SW 1271 (cell line): ENCODE data around the gene SENP3.
A peak's percentile ranks its signal among the peaks of the same experiment; 100 is the strongest.

Source experiments
- DNase-seq, 2 experiments: peaks; one replicate each; lab custom pipeline; 2025; lab: John Stamatoyannopoulos, UW

The SENP3 gene

GRCh38 chr17:7577327-7578199, 15.8 kb downstream of the SENP3 start:
- no peak for DNase-seq

GRCh38 chr17:7579001-7579833, 17.5 kb downstream of the SENP3 start, which contains the start of gene CD68:
Gene CD68 (plus strand): TSS chr17:7579638. CDS start chr17:7579678, 40 bp downstream.
- DNase-seq = peak; percentile 88 to 94

- DNase-seq = no peak
These were observed 18.3 kb downstream of the SENP3 start for GRCh38 chr17:7579834-7580603.

DNA sequence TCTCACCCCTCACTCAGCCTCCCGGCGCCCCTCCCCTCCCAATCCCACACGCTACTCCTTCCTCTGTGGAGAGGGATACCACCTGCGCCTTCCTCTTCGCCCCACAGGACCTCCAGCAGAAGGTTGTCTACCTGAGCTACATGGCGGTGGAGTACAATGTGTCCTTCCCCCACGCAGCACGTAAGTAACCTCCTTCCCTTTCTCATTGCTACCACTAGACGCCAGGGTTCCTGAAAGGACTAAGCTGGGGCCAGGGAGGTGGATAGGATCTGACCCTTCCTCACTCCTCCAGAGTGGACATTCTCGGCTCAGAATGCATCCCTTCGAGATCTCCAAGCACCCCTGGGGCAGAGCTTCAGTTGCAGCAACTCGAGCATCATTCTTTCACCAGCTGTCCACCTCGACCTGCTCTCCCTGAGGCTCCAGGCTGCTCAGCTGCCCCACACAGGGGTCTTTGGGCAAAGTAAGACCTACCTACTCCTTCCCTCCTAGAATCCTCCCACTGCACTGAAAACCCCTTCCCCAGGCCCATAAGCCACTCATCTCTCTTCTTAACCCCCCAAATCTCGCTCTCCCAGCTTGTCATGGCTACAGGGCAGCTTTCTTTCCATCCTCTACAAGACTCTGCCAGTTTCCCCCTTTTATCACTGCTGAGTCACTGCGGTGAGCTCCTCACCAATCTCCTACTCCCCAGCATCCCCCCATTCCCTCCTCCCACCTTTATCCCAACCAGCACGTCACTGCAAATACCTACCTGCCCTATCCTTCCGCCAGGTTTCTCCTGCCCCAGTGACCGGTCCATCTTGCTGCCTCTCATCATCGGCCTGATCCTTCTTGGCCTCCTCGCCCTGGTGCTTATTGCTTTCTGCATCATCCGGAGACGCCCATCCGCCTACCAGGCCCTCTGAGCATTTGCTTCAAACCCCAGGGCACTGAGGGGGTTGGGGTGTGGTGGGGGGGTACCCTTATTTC, 19.2 kb downstream of the SENP3 start:
- DNase-seq = no peak

- no peak for DNase-seq
These were observed 20.9 kb downstream of the SENP3 start for GRCh38 chr17:7582396-7583252.

DNA sequence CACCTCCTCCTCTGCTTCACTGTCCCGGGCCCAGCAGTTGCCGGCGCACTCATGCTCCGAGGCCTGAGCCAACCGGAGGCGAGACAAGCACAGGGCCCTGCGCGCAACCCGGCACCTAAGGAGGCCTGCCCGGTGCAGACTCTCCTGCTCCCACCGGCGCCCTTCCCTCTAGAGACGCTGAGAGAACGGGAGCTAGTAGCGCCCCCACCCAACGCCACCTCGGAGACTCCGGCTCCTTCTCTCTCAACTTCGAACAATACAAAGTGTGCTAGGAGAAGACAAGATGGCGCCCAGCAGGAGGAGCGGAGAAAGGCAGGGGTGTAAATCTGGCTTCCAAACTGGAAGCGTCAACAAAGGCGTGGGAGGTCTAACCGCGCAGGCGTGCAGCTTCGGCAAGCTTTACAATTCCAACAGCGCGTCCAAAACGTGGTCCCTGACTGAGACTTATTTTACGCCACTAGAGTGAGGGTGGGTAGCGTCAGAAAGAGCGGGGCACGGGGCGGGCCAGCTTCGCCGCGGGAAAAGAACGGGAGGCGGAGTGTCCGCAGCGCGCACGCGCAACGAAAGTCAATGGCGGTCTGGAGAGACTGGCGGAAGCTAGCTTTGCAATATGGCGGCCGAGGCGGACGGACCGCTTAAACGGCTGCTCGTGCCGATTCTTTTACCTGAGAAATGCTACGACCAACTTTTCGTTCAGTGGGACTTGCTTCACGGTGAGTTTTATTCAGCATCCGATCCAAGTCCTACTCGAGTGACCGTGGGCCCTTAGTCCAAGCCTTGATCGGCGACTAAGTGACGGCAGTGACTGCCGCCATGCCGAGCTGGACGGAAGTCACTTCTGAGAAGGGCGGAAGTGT, 21.8 kb downstream of the SENP3 start, which contains the start of gene MPDU1:
Gene MPDU1 (plus strand): TSS at position 600 of the 857 bp plus-strand sequence. CDS start 11 bp downstream, at position 611.
- DNase-seq = peak; percentile 61 to 92

DNA sequence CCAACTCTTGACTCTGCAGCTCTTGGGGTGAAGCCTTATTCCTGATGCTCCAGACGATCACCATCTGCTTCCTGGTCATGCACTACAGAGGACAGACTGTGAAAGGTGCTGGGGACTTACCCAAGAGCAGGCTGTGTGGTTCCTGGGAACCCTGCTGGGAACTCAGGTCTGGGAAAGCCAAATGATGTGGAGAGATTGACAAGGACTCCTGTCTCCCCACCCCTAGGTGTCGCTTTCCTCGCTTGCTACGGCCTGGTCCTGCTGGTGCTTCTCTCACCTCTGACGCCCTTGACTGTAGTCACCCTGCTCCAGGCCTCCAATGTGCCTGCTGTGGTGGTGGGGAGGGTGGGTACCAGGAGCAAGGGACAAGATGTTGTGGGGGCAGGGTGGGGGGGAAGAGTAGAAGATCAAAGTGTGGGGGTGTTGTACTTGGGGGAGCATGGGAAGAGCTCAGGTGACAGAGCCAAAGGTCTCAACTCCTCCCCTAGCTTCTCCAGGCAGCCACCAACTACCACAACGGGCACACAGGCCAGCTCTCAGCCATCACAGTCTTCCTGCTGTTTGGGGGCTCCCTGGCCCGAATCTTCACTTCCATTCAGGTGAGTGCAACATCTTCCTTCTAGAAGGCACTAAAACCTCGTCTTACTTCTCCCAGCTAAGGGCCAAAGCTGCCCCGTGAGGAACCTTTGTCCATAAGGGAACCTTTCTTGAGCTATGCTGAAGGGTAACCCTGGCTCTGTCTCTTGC, 25.1 kb downstream of the SENP3 start:
- peak in 1 of 2 experiments; percentile 58 for DNase-seq

GRCh38 chr17:7587420-7588151, 25.9 kb downstream of the SENP3 start:
- no peak for DNase-seq

- no peak for DNase-seq
These were observed 27.0 kb downstream of the SENP3 start for GRCh38 chr17:7588553-7589203.

GRCh38 chr17:7589204-7589868, 27.6 kb downstream of the SENP3 start:
- no peak for DNase-seq

GRCh38 chr17:7589891-7590691, 28.4 kb downstream of the SENP3 start, which contains the start of gene SOX15:
Gene SOX15 (minus strand): TSS chr17:7590094. CDS start chr17:7589676, 418 bp downstream.
- peak in 1 of 2 experiments; percentile 30 for DNase-seq

DNA sequence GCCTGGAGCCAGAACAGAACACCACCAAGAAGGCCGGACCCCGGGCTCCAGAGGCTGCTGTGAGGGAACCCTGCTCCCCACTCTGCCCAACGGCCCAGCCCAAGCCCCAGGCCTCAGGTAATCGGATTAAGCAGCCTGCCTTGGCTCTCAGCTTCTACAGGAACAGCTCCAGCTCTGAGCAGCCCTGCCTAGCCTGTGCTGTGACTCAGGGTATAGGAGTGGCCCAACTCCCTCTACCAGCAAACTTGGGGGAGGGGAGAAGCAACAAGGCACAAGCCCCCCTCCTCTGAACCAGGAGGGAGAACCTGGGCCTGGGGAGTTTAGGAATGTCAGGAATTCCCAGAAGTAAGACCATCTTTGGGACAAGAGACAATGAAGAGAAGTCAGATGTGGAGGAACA, 29.0 kb downstream of the SENP3 start:
- no peak for DNase-seq

GRCh38 chr17:7591596-7591995, 29.9 kb downstream of the SENP3 start:
- DNase-seq = no peak

DNA sequence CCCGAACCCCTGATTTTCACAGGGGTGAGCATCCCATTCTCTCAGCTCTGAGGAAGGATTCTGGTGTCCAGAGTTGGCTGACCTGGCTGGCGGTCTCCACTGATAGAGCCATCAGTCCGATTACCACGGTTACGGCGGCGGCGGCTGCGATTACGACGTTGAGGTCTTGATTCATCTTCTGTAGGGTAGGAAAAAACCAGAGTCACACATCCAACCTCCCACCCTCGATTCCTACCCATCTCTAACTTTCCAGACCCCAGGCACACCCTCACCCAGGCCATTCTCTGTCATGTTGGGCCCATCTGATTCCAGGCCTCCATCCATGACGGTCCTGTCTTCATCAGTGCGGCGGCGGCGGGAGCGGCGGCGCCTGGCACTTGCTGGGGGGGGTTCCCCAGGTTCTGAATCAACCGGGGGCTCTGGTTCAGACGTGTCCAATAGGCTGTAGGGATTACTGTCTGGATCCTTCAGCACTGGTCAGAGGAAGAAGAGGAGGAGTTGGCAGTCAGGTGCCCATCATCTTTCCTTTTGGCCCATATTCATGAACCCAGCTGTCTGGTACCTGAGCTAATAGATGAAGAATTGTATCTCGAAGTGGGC, 30.8 kb downstream of the SENP3 start:
- DNase-seq = no peak

DNA sequence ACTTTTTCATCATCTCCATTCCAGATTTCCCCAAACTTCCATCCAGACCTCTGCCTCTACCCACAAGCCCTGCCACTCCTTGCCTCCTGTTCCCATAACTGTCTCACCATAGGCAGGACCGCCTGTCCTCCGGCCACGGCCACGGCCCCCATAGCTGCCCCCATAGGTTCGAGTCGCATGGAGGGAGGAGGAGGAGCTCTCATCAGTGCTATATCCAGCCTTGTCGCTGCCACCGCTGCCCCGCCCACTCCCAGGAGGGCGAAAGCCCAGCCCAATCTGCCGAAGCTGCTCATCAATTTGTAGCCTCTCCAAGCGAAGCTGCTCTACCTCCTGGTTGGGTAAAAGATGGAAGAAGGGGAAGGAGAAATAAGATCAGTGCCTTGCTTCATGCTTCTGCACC, 31.6 kb downstream of the SENP3 start:
- no peak for DNase-seq
